H1 (cell line): ENCODE data around the gene RPGR. TPM values are rescaled to one million over a fixed set of nuclear protein-coding genes. Genes with fewer than 3 reads are reported as not detected.

ENCODE experiments used
- CTCF ChIA-PET: fragments of 300-600 bp; sonication (Branson Sonifier 250); formaldehyde crosslinking; loops from one replicate; lab custom pipeline; 2021; ENCODE audit not compliant: partially characterized antibody; lab: Charles Lee
- POLR2A ChIA-PET: fragments of 300-600 bp; sonication (Branson Sonifier 250); formaldehyde crosslinking; loops from one replicate; lab custom pipeline; 2021; ENCODE audit warnings: inconsistent platforms; ENCODE audit not compliant: partially characterized antibody; lab: Charles Lee
- DNase-seq, 2 experiments: peaks; one replicate each; pipeline versions ENCODE4 v3.0.0 to v3.0.0-alpha.2; 2010 to 2022; ENCODE audit warnings: low spot score in 2 of 2, low read depth in 1 of 2, mixed read lengths in 1 of 2
- FAIRE-seq: peaks from 2 replicates; lab custom pipeline; 2011; peaks lifted over from hg19 to GRCh38; lab: Jason Lieb, UNC
- H2AFZ ChIP-seq: 2 replicates; pipeline ENCODE4 v1.8.1; 2012; ENCODE audit warnings: low read length, inconsistent platforms
- H2AK5ac ChIP-seq: 2 replicates; pipeline ENCODE4 v1.6.1; 2013; ENCODE audit warnings: low read depth, low read length
- H2BK120ac ChIP-seq: replicated peaks from 2 replicates; pipeline ENCODE3; 2013; ENCODE audit warnings: low read depth, low read length, inconsistent platforms
- H2BK12ac ChIP-seq: 2 replicates; pipeline ENCODE4 v1.6.1; 2013; ENCODE audit warnings: low read depth, low read length
- H2BK15ac ChIP-seq: 2 replicates; pipeline ENCODE4 v1.6.1; 2013; ENCODE audit warnings: low read length
- H2BK20ac ChIP-seq: 2 replicates; pipeline ENCODE4 v1.6.1; 2013; ENCODE audit warnings: low read length
- H2BK5ac ChIP-seq: 2 replicates; pipeline ENCODE4 v1.6.1; 2013; ENCODE audit warnings: low read depth, low read length
- H3K14ac ChIP-seq: 2 replicates; pipeline ENCODE4 v1.6.1; 2013; ENCODE audit warnings: inconsistent platforms; ENCODE audit not compliant: insufficient read length
- H3K18ac ChIP-seq: 2 replicates; pipeline ENCODE4 v1.6.1; 2013; ENCODE audit warnings: low read length; ENCODE audit errors: extremely low read depth
- H3K23ac ChIP-seq: 2 replicates; pipeline ENCODE4 v1.6.1; 2013; ENCODE audit warnings: inconsistent platforms; ENCODE audit not compliant: insufficient read length
- H3K23me2 ChIP-seq: 2 replicates; pipeline ENCODE4 v1.6.1; 2013; ENCODE audit warnings: low read depth, low read length
- H3K27ac ChIP-seq: 2 replicates; pipeline ENCODE4 v1.6.1; 2011; ENCODE audit warnings: low read depth, low read length, inconsistent platforms
- H3K27me3 ChIP-seq, 4 experiments: replicated peaks in 1 of 4; 1 replicate in 1 of 4; 2 replicates in 3 of 4; pipeline versions ENCODE4 v1.6.1 to v1.8.1; 2011 to 2013; ENCODE audit warnings: low read length in 3 of 4, mild to moderate bottlenecking in 3 of 4, inconsistent platforms in 2 of 4, mixed read lengths in 2 of 4, moderate library complexity in 1 of 4; ENCODE audit not compliant: control insufficient read depth in 3 of 4, insufficient read depth in 3 of 4; ENCODE audit errors: extremely low read depth in 1 of 4
- H3K36me3 ChIP-seq, 4 experiments: 2 replicates each; pipeline versions ENCODE4 v1.6.1 to v1.8.1; 2011 to 2013; ENCODE audit warnings: mild to moderate bottlenecking in 4 of 4, low read length in 3 of 4, moderate library complexity in 2 of 4, control low read depth in 1 of 4, inconsistent platforms in 1 of 4; ENCODE audit not compliant: insufficient read depth in 4 of 4, control insufficient read depth in 2 of 4
- H3K4ac ChIP-seq: replicated peaks from 2 replicates; pipeline ENCODE3; 2013; ENCODE audit warnings: low read length, low read depth, mixed read lengths, inconsistent platforms; ENCODE audit not compliant: insufficient read length
- H3K4me1 ChIP-seq, 4 experiments: replicated peaks in 1 of 4; 1 replicate in 1 of 4; 2 replicates in 3 of 4; pipeline versions ENCODE4 v1.6.1 to v1.8.1; 2011 to 2013; ENCODE audit warnings: low read length in 3 of 4, inconsistent platforms in 2 of 4, mixed read lengths in 1 of 4; ENCODE audit not compliant: insufficient read depth in 4 of 4, control insufficient read depth in 3 of 4
- H3K4me2 ChIP-seq, 2 experiments: 2 replicates each; pipeline versions ENCODE4 v1.6.1 to v1.8.1; 2011 to 2013; ENCODE audit warnings: low read depth in 2 of 2, low read length in 2 of 2, control low read depth in 1 of 2, inconsistent platforms in 1 of 2, mild to moderate bottlenecking in 1 of 2; ENCODE audit not compliant: insufficient read depth in 1 of 2
- H3K4me3 ChIP-seq, 4 experiments: fragments of 200-600, 300-600 bp in 1 of 4; sonication (generic), shearing (Covaris generic), sonication (Bioruptor Twin) in 1 of 4; 2 replicates each; pipeline versions ENCODE4 v1.5.1 to v1.8.1; 2011 to 2016; ENCODE audit warnings: low read length in 4 of 4, low read depth in 3 of 4, control low read depth in 2 of 4, inconsistent platforms in 2 of 4, mild to moderate bottlenecking in 2 of 4, mixed read lengths in 1 of 4, moderate library complexity in 1 of 4; ENCODE audit not compliant: insufficient read depth in 2 of 4; ENCODE audit errors: extremely low read depth in 1 of 4
- H3K56ac ChIP-seq: replicated peaks from 2 replicates; pipeline ENCODE3; 2013; ENCODE audit warnings: low read depth, mild to moderate bottlenecking, mixed read lengths, low read length, inconsistent platforms; ENCODE audit not compliant: insufficient read length
- H3K79me1 ChIP-seq: 2 replicates; pipeline ENCODE4 v1.6.1; 2013; ENCODE audit warnings: low read depth, low read length, control low read depth
- H3K79me2 ChIP-seq, 2 experiments: 2 replicates each; pipeline versions ENCODE4 v1.6.1 to v1.8.1; 2012 to 2013; ENCODE audit warnings: low read length in 2 of 2, mild to moderate bottlenecking in 2 of 2, inconsistent platforms in 1 of 2; ENCODE audit not compliant: insufficient read depth in 2 of 2, control insufficient read depth in 1 of 2
- H3K9ac ChIP-seq, 4 experiments: replicated peaks in 1 of 4; 1 replicate in 1 of 4; 2 replicates in 3 of 4; pipeline versions ENCODE4 v1.6.1 to v1.8.1; 2011 to 2013; ENCODE audit warnings: low read depth in 3 of 4, low read length in 3 of 4, control low read depth in 2 of 4, mild to moderate bottlenecking in 2 of 4, moderate library complexity in 2 of 4, inconsistent platforms in 1 of 4; ENCODE audit errors: extremely low read depth in 1 of 4
- H3K9me3 ChIP-seq, 2 experiments: 2 replicates each; pipeline versions ENCODE4 v1.6.1 to v1.8.1; 2012 to 2013; ENCODE audit warnings: mild to moderate bottlenecking in 2 of 2, moderate library complexity in 2 of 2, control low read depth in 1 of 2, inconsistent platforms in 1 of 2, low read depth in 1 of 2, low read length in 1 of 2, mixed read lengths in 1 of 2; ENCODE audit not compliant: insufficient read depth in 2 of 2
- H4K20me1 ChIP-seq, 2 experiments: replicated peaks in 1 of 2; 2 replicates each; pipeline versions ENCODE3 to v1.8.1; 2011 to 2013; ENCODE audit warnings: inconsistent platforms in 2 of 2, low read length in 2 of 2, mild to moderate bottlenecking in 1 of 2; ENCODE audit not compliant: insufficient read depth in 2 of 2, control insufficient read depth in 1 of 2
- H4K5ac ChIP-seq: 2 replicates; pipeline ENCODE4 v1.6.1; 2013; ENCODE audit warnings: low read length, low read depth, mixed read lengths, inconsistent platforms; ENCODE audit not compliant: insufficient read length
- H4K8ac ChIP-seq: 2 replicates; pipeline ENCODE4 v1.8.0; 2013; ENCODE audit warnings: mild to moderate bottlenecking, moderate library complexity, low read length, inconsistent platforms; ENCODE audit not compliant: insufficient read depth; ENCODE audit errors: extremely low read depth
- H4K91ac ChIP-seq: replicated peaks from 2 replicates; pipeline ENCODE3; 2013; ENCODE audit warnings: low read length, mixed read lengths, inconsistent platforms; ENCODE audit not compliant: insufficient read length
- ATF2 ChIP-seq: IDR thresholded peaks from 2 replicates; pipeline ENCODE4 v1.6.1; 2012; ENCODE audit warnings: low read length, inconsistent platforms
- PHF8 ChIP-seq: fragments of 200-600 bp; sonication (generic); conservative IDR thresholded peaks from 2 replicates; pipeline ENCODE4 v1.7.1; 2012; ENCODE audit warnings: low read depth, mild to moderate bottlenecking, inconsistent platforms, low read length, moderate library complexity
- RAD21 ChIP-seq, 2 experiments: IDR thresholded peaks in 1 of 2; conservative IDR thresholded peaks in 1 of 2; 2 replicates each; pipeline ENCODE4 v1.6.1; 2011; ENCODE audit warnings: low read depth in 2 of 2, low read length in 2 of 2, improper control_type of control experiment in 1 of 2, inconsistent platforms in 1 of 2, mild to moderate bottlenecking in 1 of 2, moderate library complexity in 1 of 2
- WGBS, 2 experiments: shearing (Covaris generic) in 1 of 2; methylation state at CpG; one replicate each; pipeline versions ENCODE4 v1.1.6 to v1.1.7; 2013 to 2015; ENCODE audit warnings: low lambda C conversion rate in 2 of 2, mixed read lengths in 2 of 2, inconsistent platforms in 1 of 2, low coverage in 1 of 2, missing lambda C conversion rate in 1 of 2; ENCODE audit not compliant: insufficient replicate concordance in 2 of 2, insufficient coverage in 1 of 2, insufficient read length in 1 of 2; ENCODE audit errors: extremely low coverage in 1 of 2, missing lambda C conversion rate in 1 of 2; 5-methylcytosine and 5-hydroxymethylcytosine counted together
- polyA plus RNA-seq, 7 experiments: library from polyadenylated mRNA; depleted of rRNA in 3 of 7; stranded (reverse) in 5 of 7; unstranded in 2 of 7; fragments of >200 nt in 5 of 7; fragments of 200-250 nt in 2 of 7; gene quantifications; 1 replicate in 5 of 7; 2 replicates in 1 of 7; 4 replicates in 1 of 7; pipeline versions ENCODE4 v1.2.1 to v1.2.3, GENCODE V29; 2011 to 2013; ENCODE audit warnings: missing spikeins in 2 of 7, mixed read lengths in 2 of 7
- total RNA-seq: library from RNA; stranded (reverse); fragmentation: NEBNext Ultra II Directional; extraction: Animal tissue kit (Norgen Biotek cat#: 25700); gene quantifications from 2 replicates; pipeline ENCODE4 v1.2.1, GENCODE V29; 2021
- TF ChIP-seq, protein P1 (sequence below), 3 experiments: IDR thresholded peaks; 1 replicate in 2 of 3; 2 replicates in 1 of 3; pipeline versions ENCODE4 v1.5.1 to v1.6.1; 2011; ENCODE audit warnings: low read length in 3 of 3, mild to moderate bottlenecking in 3 of 3, inconsistent platforms in 2 of 3, low read depth in 1 of 3, moderate library complexity in 1 of 3; ENCODE audit not compliant: insufficient read depth in 1 of 3; ENCODE audit errors: control extremely low read depth in 1 of 3

Gene RPGR
- total and polyA plus RNA-seq, 2 of the 8 experiments (the other 6 are each of a cell fraction or from before 2014, with no cell fraction given), result 1.6 to 10.0 TPM

DNA sequence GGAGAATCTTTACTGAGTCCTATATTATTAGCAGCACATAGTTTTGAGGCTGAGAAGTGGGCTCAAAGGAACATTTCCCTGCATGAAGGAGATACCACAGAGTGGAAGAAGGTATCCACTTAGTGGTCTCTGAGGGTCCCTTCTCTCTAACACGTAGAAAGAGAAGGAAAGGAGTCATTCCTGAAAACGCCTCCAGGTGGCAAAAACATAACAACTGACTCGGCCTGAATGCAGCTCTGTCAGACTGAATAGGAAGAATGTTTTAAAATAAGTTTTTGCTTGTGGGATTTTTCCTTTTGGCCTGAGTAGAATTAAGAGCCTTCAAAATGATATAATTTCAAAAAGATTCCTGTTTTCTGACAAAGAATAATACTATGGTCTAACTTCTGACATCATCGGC is 23.3 kb downstream of the RPGR start:
- Histone ChIP-seq H3K14ac (no peak overlapping the region), H2BK12ac (no peak overlapping the region), H3K27ac (no peak overlapping the region), H3K56ac (no peak overlapping the region), H3K23me2 (no peaks in the 10 kb centered on the region), H3K4ac (no peak overlapping the region), H2BK15ac (no peak overlapping the region), H4K8ac (no peak overlapping the region), H3K23ac (no peak overlapping the region), H3K9ac (no peak overlapping the region), H4K20me1 (no peaks in the 10 kb centered on the region), H2BK120ac (no peak overlapping the region), H2BK20ac (no peak overlapping the region), H2BK5ac (no peak overlapping the region), H3K79me2 (no peaks in the 10 kb centered on the region), H3K36me3 (no peaks in the 10 kb centered on the region; a peak in 1 of 8 replicates), H3K9me3 (no peaks in the 10 kb centered on the region), H3K79me1 (no peaks in the 10 kb centered on the region), H2AK5ac (no peak overlapping the region), H3K4me3 (no peak overlapping the region), H4K5ac (no peak overlapping the region), H3K18ac (no peak overlapping the region), H4K91ac (no peak overlapping the region), H3K4me2 (no peak overlapping the region), H2AFZ (no peak overlapping the region), H3K4me1 (no peaks in the 10 kb centered on the region), H3K27me3 (no peaks in the 10 kb centered on the region)
- DNase-seq (no peak), FAIRE-seq (no peak)
- WGBS, 2 experiments, result 39% methylated on average over 4 of the region's 4 CpGs; no CpG with 5 or more reads in 1 of the 2 experiments
- ChIA-PET POLR2A (no interaction called here), CTCF (interaction anchor here (0.9 to 3.0 kb wide), 4 partner anchors 11 to 137 kb away, joined by 3 to 11 read pairs (median 4); no protein-coding TSS in a partner anchor)
- TF ChIP-seq PHF8 (no peak), RAD21 (IDR thresholded peaks at IDR 0.05 in 1 of 2, conservative IDR thresholded peaks at IDR 0.05 in 1 of 2; ENCODE audit: low read depth in 2 of 2, low read length in 2 of 2) (peak in 1 of 2 experiments; percentile 26; a peak in 1 of 4 replicates), ATF2 (no peak)
- TF ChIP-seq, protein P1, sequence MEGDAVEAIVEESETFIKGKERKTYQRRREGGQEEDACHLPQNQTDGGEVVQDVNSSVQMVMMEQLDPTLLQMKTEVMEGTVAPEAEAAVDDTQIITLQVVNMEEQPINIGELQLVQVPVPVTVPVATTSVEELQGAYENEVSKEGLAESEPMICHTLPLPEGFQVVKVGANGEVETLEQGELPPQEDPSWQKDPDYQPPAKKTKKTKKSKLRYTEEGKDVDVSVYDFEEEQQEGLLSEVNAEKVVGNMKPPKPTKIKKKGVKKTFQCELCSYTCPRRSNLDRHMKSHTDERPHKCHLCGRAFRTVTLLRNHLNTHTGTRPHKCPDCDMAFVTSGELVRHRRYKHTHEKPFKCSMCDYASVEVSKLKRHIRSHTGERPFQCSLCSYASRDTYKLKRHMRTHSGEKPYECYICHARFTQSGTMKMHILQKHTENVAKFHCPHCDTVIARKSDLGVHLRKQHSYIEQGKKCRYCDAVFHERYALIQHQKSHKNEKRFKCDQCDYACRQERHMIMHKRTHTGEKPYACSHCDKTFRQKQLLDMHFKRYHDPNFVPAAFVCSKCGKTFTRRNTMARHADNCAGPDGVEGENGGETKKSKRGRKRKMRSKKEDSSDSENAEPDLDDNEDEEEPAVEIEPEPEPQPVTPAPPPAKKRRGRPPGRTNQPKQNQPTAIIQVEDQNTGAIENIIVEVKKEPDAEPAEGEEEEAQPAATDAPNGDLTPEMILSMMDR (IDR thresholded peaks at IDR 0.05; ENCODE audit: control extremely low read depth in 1 of 3, insufficient read depth in 1 of 3, low read depth in 1 of 3, low read length in 3 of 3), result peak in 2 of 3 experiments; percentile 22 to 29; a peak in 2 of 4 replicates
